ENCODE data around the gene HOXC12.
A peak's percentile ranks its signal among the peaks of the same experiment; 100 is the strongest.

HOXC12 gene

GRCh38 chr12:53996240-53997203 lies 41.8 kb downstream of the HOXC12 start:
- DNase-seq (ENCODE audit: low spot score), result peak; percentile 69
- in situ Hi-C loops (cut with MboI; ENCODE audit: low pct_unique_long_range_greater_than_20kb, low sequenced_read_pairs, unreplicated experiment), result no loop called here
- no peak for TF ChIP-seq CTCF (IDR thresholded peaks at IDR 0.05; ENCODE audit: extremely low read depth, insufficient read depth, missing control alignments)

- DNase-seq (ENCODE audit: low spot score), result no peak
- in situ Hi-C loops (cut with MboI; ENCODE audit: low pct_unique_long_range_greater_than_20kb, low sequenced_read_pairs, unreplicated experiment), result no loop called here
- no peak for TF ChIP-seq CTCF (IDR thresholded peaks at IDR 0.05; ENCODE audit: extremely low read depth, insufficient read depth, missing control alignments)
Observed at GRCh38 chr12:53997204-53998109, 42.8 kb downstream of the HOXC12 start.

- DNase-seq (ENCODE audit: low spot score), result no peak
- TF ChIP-seq CTCF (IDR thresholded peaks at IDR 0.05; ENCODE audit: extremely low read depth, insufficient read depth, missing control alignments), result no peak
- in situ Hi-C loops (cut with MboI; ENCODE audit: low pct_unique_long_range_greater_than_20kb, low sequenced_read_pairs, unreplicated experiment), result no loop called here
Observed at GRCh38 chr12:53998110-53998899, 43.6 kb downstream of the HOXC12 start.

GRCh38 chr12:53998900-53999236 lies 44.2 kb downstream of the HOXC12 start:
- in situ Hi-C loops (cut with MboI; ENCODE audit: low pct_unique_long_range_greater_than_20kb, low sequenced_read_pairs, unreplicated experiment), result no loop called here
- TF ChIP-seq CTCF (IDR thresholded peaks at IDR 0.05; ENCODE audit: extremely low read depth, insufficient read depth, missing control alignments), result no peak
- no peak for DNase-seq (ENCODE audit: low spot score)

GRCh38 chr12:53999559-54000115 lies 44.9 kb downstream of the HOXC12 start:
- no peak for TF ChIP-seq CTCF (IDR thresholded peaks at IDR 0.05; ENCODE audit: extremely low read depth, insufficient read depth, missing control alignments)
- in situ Hi-C loops (cut with MboI; ENCODE audit: low pct_unique_long_range_greater_than_20kb, low sequenced_read_pairs, unreplicated experiment), result loop anchor here (25.0 kb wide), 1 partner anchor 363 kb away; the partner anchor contains the start of gene GPR84

More at GRCh38 chr12:53999559-54000115, 44.9 kb downstream of the HOXC12 start:
- no peak for DNase-seq (ENCODE audit: low spot score)
